Esophagus mucosa (tissue), 1 donor: ENCODE data around the gene APC. TPM values are rescaled to one million over a fixed set of nuclear protein-coding genes. Genes with fewer than 3 reads are reported as not detected.
"Not testable (repeated sequence)": the region's sequence is repeated elsewhere in the genome, so short reads cannot be mapped to it uniquely, and the experiment has no call there.

Source experiments
- ATAC-seq: fragments of 200-7000 bp; cut with Tn5 transposase; one replicate; pipeline ENCODE4 v1.9.1; 2020
- total RNA-seq: library from RNA; stranded (reverse); gene quantifications from one replicate; pipeline ENCODE4 v1.2.4, GENCODE V29; 2023
- donor health status: DM: yes; HTN: yes; CAD: no.

APC gene
- total RNA-seq, result 27.3 TPM

GRCh38 chr5:112737463-112738190 is at the start of gene APC:
Gene APC (plus strand): TSS chr5:112737885. CDS start chr5:112754891, 17,006 bp downstream.
- peak; percentile 100 for ATAC-seq

GRCh38 chr5:112689155-112689909 is 48.4 kb upstream of the APC start:
- ATAC-seq, result no peak

DNA sequence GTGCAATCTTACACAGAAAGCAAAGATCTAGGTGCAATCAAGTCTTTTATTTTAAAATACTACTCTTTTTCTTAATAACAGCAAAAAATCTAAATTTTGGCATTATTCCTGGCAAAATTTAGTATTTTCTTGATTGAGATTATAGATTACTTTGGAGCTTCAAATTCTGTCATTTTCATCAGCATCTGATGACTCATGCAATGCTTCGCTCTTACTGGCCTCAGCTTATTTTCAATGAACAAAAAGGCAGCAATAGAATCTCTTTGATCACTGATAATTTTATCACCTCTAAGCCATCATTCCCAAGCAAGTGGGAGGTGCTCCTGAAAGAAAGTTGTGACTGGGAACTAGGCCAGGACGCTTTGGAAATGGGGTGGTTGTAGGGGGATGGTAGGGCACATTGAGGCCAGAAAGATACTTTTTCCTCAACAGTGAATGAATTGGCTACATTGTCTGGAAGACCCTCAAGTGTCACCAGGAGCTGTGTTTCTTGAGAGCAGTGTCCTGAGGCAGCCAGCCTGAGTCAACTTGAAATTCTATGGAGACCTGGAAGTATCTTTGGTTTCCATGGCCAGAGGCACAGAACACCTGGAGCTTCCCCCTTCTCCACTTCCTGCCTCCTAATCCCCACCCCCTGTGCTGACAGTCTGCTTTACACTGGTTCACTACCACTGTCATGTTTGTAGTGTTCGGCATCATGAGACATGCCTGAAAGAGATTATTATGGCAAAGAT is 46.9 kb upstream of the APC start:
- no peak for ATAC-seq

GRCh38 chr5:112691339-112691680 is 46.4 kb upstream of the APC start:
- no peak for ATAC-seq

- ATAC-seq, result peak; percentile 38
Observed at GRCh38 chr5:112691758-112692157, 45.9 kb upstream of the APC start.

DNA sequence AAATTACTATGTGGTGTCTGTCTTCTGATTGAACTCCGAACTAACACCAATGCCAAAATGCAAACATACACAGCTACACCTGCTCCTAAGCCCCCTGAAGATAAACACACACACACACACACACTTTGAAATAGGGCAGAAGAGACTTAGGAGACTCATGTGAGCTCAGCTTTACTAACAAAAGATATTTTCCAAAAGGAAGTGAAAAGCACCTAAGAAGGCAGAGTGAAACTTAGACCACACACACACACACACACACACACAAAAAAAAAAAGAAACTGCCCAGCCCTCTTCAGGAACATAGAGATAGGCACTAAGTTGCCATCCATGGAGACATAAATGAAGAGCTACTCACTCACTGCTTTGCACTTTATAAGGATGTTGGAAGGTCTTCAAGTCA is 45.2 kb upstream of the APC start:
- no peak for ATAC-seq

- no peak for ATAC-seq
Observed at GRCh38 chr5:112693301-112693700, 44.4 kb upstream of the APC start.

DNA sequence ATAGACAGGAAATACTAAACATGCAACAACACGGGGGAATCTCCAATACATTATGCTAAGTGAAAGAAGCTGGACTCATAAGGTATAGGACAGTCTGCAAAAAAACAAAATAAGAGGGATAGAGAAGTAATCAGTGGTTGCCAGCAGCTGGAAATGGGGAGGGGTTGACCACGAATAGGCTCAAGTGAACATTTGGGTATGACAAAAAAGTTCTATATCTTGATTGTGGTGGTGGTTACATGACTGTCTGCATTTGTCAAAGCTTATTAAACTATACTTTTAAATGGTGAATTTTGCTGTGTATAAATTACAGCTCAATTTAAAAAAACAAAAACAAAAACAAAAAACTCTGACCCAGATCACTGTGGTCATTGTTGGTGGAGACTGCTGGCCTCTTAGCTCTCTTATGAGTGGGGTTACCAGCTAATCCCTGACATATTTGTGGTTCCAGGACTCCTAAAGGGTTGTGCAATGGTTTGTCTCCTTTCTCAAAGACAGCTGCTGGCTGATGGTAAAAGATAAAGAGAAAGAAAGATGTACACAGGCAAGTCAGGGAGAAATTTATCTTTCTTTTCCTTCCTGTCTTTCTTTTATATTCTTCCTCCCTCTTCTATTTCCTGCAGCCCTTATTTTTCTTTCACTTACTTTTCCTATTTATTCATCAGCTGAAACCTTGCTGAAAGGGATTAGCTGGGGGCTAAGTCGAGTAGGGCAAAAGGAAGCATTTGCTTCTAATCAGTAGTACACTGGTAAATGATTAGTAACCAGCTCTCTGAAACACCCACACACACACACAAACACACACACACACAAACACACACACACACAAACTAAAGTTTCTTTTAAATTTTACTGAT is 42.6 kb upstream of the APC start:
- ATAC-seq, result no peak

GRCh38 chr5:112696786-112697185 is 40.9 kb upstream of the APC start:
- ATAC-seq, result no peak

DNA sequence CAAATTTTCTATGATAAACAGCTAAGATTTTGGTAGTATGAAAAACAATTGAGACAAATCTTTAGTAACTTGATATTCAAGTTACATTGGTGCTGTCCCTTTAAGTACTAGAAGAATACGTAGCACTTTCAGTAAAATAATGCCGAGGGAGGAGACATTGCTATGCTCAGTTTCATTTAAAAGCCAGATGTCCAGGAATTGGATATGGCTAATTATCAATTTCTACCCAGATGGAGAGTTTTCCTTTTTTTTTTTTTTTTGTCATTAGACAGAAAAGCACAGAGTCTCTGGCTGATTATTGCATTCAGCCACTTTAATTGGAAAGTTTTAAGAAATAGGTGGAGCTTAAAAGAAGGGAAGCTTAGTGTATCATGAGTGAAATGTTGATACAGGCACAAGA is 40.4 kb upstream of the APC start:
- ATAC-seq, result no peak

DNA sequence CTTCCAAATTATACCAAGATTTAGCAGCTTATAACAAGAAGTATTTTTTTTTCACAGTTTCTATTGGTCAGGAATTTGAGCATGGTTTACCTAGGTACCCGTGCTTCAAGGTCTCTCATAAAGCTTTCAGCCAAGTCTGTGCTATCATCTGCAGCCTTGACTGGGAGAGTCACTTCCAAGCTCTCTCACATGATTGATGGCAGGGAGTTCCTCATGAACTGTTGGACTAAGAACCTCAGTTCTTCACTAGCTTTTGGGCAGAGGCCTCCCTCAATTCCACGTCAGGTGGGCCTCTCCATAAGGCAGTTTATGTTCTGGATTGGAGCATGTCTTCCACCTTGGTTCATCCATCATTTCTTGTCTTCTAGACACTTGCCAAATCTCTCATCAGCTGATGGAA is 39.9 kb upstream of the APC start:
- ATAC-seq, result no peak

DNA sequence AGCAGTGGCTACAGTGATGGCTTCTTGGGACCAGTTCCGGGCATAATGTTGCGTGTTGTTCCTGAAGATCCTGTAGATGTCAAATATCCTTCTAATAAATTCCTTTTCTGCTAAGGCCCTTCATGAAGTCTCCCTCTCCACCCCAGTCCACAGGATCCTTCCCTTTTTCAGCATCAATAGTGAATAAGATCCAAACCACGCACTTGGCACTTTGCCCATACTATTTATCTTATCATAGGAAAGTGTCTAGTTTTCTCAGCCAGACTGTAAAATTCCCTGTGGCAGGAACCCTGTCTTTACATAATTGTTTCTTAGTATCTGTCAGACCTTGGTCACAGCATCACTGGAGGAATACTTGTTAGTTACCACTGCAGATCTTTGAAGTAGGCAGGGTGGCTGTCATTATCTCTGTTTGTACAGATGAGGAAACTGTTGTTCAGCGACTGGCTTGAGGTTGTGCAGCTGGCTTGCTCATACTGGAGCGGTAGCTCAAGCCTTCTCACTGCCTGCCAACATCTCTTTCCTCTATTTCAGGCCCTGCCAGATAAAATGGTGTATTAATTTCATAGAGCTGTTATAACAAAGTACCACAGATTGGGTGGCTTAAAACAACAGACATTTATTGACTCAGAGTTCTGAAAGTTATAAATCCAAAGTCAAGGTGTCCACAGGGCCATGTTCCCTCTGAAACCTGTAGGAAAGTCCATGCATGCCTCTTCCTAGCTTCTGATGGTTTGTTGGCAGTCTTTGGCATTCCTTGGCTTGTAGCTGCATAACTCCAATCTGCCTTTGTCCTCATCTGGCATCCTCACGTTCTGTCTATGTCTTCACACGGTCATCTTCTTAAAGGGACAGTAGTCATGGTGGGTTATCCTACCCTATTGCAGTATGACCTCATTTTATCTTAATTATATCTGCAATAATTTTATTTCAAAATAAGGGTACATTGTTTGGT is 33.5 kb upstream of the APC start:
- no peak for ATAC-seq

GRCh38 chr5:112706446-112707016 is 31.2 kb upstream of the APC start:
- no peak for ATAC-seq

DNA sequence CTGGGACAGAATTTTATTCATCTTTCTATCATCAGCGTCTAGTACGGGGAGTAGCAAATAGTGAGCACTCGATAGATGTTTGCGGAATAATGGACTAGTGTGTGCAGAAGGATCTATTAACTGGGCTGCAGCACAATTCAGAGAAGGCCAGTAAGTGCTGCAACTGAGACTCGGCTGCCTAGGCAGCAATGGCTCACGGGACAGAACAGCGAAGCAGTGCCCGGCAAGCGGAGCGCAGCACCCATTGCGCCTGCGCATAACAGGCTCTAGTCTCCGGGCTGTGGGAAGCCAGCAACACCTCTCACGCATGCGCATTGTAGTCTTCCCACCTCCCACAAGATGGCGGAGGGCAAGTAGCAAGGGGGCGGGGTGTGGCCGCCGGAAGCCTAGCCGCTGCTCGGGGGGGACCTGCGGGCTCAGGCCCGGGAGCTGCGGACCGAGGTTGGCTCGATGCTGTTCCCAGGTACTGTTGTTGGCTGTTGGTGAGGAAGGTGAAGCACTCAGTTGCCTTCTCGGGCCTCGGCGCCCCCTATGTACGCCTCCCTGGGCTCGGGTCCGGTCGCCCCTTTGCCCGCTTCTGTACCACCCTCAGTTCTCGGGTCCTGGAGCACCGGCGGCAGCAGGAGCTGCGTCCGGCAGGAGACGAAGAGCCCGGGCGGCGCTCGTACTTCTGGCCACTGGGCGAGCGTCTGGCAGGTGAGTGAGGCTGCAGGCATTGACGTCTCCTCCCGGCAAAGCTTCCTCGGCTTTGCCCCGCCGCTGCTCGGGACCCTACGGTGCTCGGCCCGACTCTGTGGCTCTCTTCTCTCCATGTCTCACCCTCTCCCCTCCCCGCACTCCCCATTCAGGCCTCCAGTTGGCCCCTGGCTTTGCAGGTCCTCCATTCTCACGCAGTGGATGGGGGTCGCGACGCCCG is 30.2 kb upstream of the APC start:
- peak; percentile 99 for ATAC-seq

GRCh38 chr5:112708103-112708622 is 29.5 kb upstream of the APC start:
- ATAC-seq, result no peak

- ATAC-seq, result no peak
Observed at GRCh38 chr5:112709416-112709815, 28.3 kb upstream of the APC start.

DNA sequence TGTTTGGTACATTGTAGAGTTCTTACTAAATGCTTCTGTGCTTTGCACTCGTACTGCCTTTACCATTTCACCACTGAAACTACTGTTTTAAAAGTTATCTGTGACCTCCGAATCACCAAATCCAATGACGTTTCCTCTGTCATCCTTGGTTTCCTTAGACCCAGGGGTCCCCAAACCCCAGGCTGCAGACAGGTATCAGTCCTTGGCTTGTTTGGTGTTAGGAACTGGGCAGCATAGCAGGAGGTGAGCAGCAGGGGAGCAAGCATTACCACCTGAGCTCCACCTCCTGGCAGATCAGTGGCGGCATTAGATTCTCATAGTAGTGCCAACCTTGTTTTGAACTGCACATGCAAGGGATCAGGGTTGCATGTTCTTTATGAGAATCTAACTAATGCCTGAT is 26.8 kb upstream of the APC start:
- no peak for ATAC-seq

GRCh38 chr5:112711436-112711835 is 26.2 kb upstream of the APC start:
- no peak for ATAC-seq

GRCh38 chr5:112713206-112713605 is 24.5 kb upstream of the APC start:
- ATAC-seq, result no peak

DNA sequence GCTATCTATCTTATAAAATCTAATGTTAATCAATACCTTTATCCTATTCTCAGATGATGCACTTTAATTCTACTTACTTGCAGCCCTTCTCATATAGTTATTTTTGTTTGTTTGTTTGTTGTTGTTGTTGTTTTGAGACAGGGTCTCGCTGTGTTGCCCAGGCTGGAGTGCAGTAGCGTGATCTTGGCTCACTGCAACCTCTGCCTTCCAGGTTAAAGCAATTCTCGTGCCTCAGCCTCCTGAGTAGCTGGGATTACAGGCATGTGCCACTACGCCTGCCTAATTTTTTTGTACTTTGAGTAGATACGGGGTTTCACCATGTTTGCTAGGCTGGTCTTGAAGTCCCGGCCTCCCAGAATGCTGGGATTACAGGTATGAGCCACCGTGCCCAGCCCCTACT is 20.8 kb upstream of the APC start:
- ATAC-seq, result not testable (repeated sequence)
